Epithelial cell of esophagus (primary cell): Measurements from ENCODE around the gene TGFBR2.

Experiments used
- DNase-seq: peaks from one replicate; pipeline ENCODE4 v3.0.0; 2010; ENCODE audit warnings: low read depth
- H3K4me3 ChIP-seq: 2 replicates; pipeline ENCODE4 v1.5.1; 2011; ENCODE audit warnings: mild to moderate bottlenecking, low read length, control low read depth
- TF ChIP-seq, protein P1 (sequence below): IDR thresholded peaks from 2 replicates; pipeline ENCODE4 v1.5.1; 2011; ENCODE audit warnings: low read depth, mild to moderate bottlenecking, low read length, control low read depth, inconsistent platforms; ENCODE audit not compliant: insufficient read depth; ENCODE audit errors: missing control alignments

TGFBR2 gene

GRCh38 chr3:30646961-30647752 is 40.8 kb downstream of the TGFBR2 start:
- H3K4me3 ChIP-seq: no peak overlapping the region
- TF ChIP-seq, protein P1, sequence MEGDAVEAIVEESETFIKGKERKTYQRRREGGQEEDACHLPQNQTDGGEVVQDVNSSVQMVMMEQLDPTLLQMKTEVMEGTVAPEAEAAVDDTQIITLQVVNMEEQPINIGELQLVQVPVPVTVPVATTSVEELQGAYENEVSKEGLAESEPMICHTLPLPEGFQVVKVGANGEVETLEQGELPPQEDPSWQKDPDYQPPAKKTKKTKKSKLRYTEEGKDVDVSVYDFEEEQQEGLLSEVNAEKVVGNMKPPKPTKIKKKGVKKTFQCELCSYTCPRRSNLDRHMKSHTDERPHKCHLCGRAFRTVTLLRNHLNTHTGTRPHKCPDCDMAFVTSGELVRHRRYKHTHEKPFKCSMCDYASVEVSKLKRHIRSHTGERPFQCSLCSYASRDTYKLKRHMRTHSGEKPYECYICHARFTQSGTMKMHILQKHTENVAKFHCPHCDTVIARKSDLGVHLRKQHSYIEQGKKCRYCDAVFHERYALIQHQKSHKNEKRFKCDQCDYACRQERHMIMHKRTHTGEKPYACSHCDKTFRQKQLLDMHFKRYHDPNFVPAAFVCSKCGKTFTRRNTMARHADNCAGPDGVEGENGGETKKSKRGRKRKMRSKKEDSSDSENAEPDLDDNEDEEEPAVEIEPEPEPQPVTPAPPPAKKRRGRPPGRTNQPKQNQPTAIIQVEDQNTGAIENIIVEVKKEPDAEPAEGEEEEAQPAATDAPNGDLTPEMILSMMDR: no peak
- DNase-seq: no peak

DNA sequence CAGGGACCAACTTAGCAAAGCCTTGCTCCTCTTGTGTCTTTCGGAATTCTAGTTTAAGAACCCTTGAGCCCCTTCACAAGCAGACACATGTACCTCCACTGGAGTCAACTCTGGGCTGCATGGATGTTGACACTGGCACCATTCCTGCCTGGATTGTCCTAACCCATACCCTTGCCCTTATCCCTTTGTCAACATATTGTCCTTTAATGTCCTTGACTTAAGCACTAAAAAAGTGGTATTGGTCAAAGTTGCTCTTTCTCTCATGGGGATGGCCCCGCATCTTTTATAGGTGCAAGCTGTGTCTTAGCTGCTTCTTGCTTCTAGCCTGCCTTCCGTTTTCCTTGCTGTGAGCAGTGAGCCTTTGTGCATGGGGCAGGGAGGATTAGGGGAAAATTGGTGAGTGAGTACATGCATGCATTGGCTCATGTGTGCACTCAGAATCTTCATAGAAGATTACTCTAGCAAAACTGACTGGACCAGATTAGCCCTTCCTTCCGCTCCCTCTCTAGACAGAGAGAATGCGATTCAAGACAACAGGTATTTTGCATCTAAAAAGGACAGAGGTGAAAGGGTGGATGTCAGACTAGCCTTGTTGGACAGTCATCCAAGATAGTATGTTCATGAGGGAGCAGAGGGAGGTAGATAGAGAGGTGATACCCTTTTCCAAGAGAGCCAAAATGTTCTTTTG is 42.4 kb downstream of the TGFBR2 start:
- DNase-seq: no peak
- TF ChIP-seq, protein P1: no peak
- H3K4me3 ChIP-seq: no peak overlapping the region

GRCh38 chr3:30649572-30650318 is 43.3 kb downstream of the TGFBR2 start:
- TF ChIP-seq, protein P1: no peak
- DNase-seq: no peak
- no peak overlapping the region for H3K4me3 ChIP-seq

DNA sequence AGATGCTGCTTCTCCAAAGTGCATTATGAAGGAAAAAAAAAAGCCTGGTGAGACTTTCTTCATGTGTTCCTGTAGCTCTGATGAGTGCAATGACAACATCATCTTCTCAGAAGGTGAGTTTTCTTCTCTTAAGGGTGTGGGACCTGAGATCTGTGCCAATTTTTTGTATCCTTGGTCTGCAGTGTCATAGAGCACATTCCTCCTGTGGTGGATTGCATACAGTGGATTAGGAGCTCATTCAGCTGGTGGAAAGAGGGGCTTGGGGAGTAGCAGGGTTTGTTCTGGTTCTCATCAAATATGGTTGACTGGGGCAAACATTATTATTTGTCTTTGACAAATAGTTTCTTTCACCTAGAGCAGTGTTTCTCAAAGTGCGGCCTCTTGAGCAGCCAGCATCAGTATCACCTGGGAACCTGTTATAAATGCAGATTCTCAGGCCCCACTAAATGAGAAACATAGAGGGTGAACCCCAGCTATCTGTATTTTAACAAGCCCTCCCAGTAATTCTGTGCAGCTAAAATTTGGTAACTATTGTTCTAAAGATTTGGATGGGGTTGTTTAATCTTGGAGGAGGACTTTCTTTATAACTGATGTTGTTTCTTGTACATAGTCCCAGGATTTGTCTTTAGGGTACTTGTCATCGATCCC is 44.1 kb downstream of the TGFBR2 start:
- TF ChIP-seq, protein P1: no peak
- no peak overlapping the region for H3K4me3 ChIP-seq
- no peak for DNase-seq

- no peak for DNase-seq
- no peak overlapping the region for H3K4me3 ChIP-seq
- TF ChIP-seq, protein P1: no peak
Measured at GRCh38 chr3:30654269-30654668, 47.9 kb downstream of the TGFBR2 start.

GRCh38 chr3:30655187-30655812 is 48.9 kb downstream of the TGFBR2 start:
- DNase-seq: peak; percentile 75
- TF ChIP-seq, protein P1: no peak
- no peak overlapping the region for H3K4me3 ChIP-seq
